HG02870 (cell line): ENCODE measurements around the gene CLEC7A.

Experiments
- ATAC-seq: cut with Tn5 transposase; IDR thresholded peaks from one replicate; pipeline ENCODE4 v1.9.1; 2021; ENCODE audit warnings: mild to moderate bottlenecking, moderate library complexity; ENCODE audit not compliant: unreplicated experiment

The CLEC7A gene

GRCh38 chr12:10142976-10143589 is 13.1 kb upstream of the CLEC7A start:
- no peak for ATAC-seq

- ATAC-seq, result no peak
Observed at GRCh38 chr12:10140001-10140400, 10.0 kb upstream of the CLEC7A start.

- no peak for ATAC-seq
Observed at GRCh38 chr12:10136637-10137205, 6.7 kb upstream of the CLEC7A start.

GRCh38 chr12:10135126-10135525 is 5.1 kb upstream of the CLEC7A start:
- ATAC-seq, result no peak

- no peak for ATAC-seq
Observed at GRCh38 chr12:10132850-10133370, 2.9 kb upstream of the CLEC7A start.

GRCh38 chr12:10131111-10131690 is 1.2 kb upstream of the CLEC7A start:
- ATAC-seq, result no peak

- ATAC-seq, result no peak
Observed at GRCh38 chr12:10128687-10129086, 1.3 kb downstream of the CLEC7A start.

GRCh38 chr12:10126413-10126812 is 3.6 kb downstream of the CLEC7A start:
- ATAC-seq, result no peak

GRCh38 chr12:10122689-10123088 is 7.3 kb downstream of the CLEC7A start:
- ATAC-seq, result no peak

- no peak for ATAC-seq
Observed at GRCh38 chr12:10121278-10121677, 8.7 kb downstream of the CLEC7A start.

GRCh38 chr12:10119066-10119465 is 10.9 kb downstream of the CLEC7A start:
- no peak for ATAC-seq

GRCh38 chr12:10115890-10116289 is 14.1 kb downstream of the CLEC7A start:
- no peak for ATAC-seq

- ATAC-seq, result no peak
Observed at GRCh38 chr12:10115311-10115710, 14.7 kb downstream of the CLEC7A start.

- ATAC-seq, result no peak
Observed at GRCh38 chr12:10113920-10114319, 16.1 kb downstream of the CLEC7A start.

- no peak for ATAC-seq
Observed at GRCh38 chr12:10113075-10113474, 16.9 kb downstream of the CLEC7A start.

- no peak for ATAC-seq
Observed at GRCh38 chr12:10111451-10111850, 18.5 kb downstream of the CLEC7A start.

GRCh38 chr12:10110256-10110844 is 19.6 kb downstream of the CLEC7A start:
- no peak for ATAC-seq

GRCh38 chr12:10102322-10102721 is 27.7 kb downstream of the CLEC7A start:
- ATAC-seq, result no peak

GRCh38 chr12:10101648-10102220 is 28.3 kb downstream of the CLEC7A start:
- ATAC-seq, result no peak

GRCh38 chr12:10101042-10101579 is 28.9 kb downstream of the CLEC7A start:
- no peak for ATAC-seq

GRCh38 chr12:10098791-10099190 is 31.2 kb downstream of the CLEC7A start, which contains the start of gene CLEC1A:
Gene CLEC1A (minus strand): TSS chr12:10098985. CDS start chr12:10098922, 63 bp downstream.
- ATAC-seq, result no peak
